Chondrocyte (in vitro differentiated cells): ENCODE data around the gene PCCA. TPM values are rescaled to one million over a fixed set of nuclear protein-coding genes. Genes with fewer than 3 reads are reported as not detected.
"Not testable (repeated sequence)": the region's sequence is repeated elsewhere in the genome, so short reads cannot be mapped to it uniquely, and the experiment has no call there.

Source experiments
- DNase-seq: peaks from one replicate; pipeline ENCODE4 v3.0.0; 2021; ENCODE audit warnings: mixed read lengths, low spot score
- H3K27ac Mint-ChIP-seq: one replicate; pipeline ENCODE4 v1.8.0; 2021; ENCODE audit warnings: mild to moderate bottlenecking, moderate library complexity, mixed read lengths; ENCODE audit not compliant: unreplicated experiment
- H3K27me3 Mint-ChIP-seq: 2 replicates; pipeline ENCODE4 v1.8.0; 2021; ENCODE audit warnings: low read depth, mixed read lengths
- H3K36me3 Mint-ChIP-seq: 2 replicates; pipeline ENCODE4 v1.8.0; 2021; ENCODE audit warnings: low read depth, mixed read lengths
- H3K4me1 Mint-ChIP-seq: 2 replicates; pipeline ENCODE4 v1.8.0; 2021; ENCODE audit warnings: low read depth, mild to moderate bottlenecking, mixed read lengths
- H3K4me3 Mint-ChIP-seq: one replicate; pipeline ENCODE4 v1.8.0; 2021; ENCODE audit warnings: mild to moderate bottlenecking, moderate library complexity, mixed read lengths; ENCODE audit not compliant: unreplicated experiment
- H3K9me3 Mint-ChIP-seq: 2 replicates; pipeline ENCODE4 v1.8.0; 2021; ENCODE audit warnings: low read depth, mixed read lengths
- total RNA-seq: library from RNA; stranded (reverse); gene quantifications from 3 replicates; pipeline ENCODE4 v1.2.1, GENCODE V29; 2021
- TF ChIP-seq, protein P1 (sequence below): fragments of 200-600 bp; sonication (generic); IDR thresholded peaks from 2 replicates; pipeline ENCODE4 v1.5.0; 2021; ENCODE audit warnings: antibody characterized with exemption, mild to moderate bottlenecking, moderate library complexity

Gene PCCA
- total RNA-seq, 1 donor from 2014 or later: 15.1 TPM

DNA sequence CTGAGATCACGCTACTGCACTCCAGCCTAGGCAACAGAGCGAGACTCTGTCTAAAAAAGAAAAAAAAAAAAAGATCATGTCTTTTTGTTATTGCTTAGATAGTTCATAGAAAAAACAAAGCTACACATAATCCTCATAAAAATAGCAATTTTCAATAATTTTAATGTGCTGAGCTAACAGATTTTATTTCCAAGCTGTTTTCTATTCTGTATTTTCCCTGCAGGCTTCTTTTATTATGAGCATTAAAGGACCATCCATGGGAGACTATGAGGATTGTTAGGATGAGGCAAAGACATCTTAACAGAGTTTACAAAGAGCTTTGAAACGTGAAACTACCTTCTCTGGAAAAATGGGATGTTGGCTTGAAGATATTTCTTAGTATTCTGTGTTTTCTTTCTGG, 71.6 kb downstream of the PCCA start:
- DNase-seq: no peak
- peaks cover 26% of the 10 kb centered on the region for H3K4me1 Mint-ChIP-seq
- H3K9me3 Mint-ChIP-seq: no peaks in the 10 kb centered on the region
- no peak overlapping the region for H3K27ac Mint-ChIP-seq
- peaks cover 9% of the 10 kb centered on the region for H3K36me3 Mint-ChIP-seq
- TF ChIP-seq, protein P1, sequence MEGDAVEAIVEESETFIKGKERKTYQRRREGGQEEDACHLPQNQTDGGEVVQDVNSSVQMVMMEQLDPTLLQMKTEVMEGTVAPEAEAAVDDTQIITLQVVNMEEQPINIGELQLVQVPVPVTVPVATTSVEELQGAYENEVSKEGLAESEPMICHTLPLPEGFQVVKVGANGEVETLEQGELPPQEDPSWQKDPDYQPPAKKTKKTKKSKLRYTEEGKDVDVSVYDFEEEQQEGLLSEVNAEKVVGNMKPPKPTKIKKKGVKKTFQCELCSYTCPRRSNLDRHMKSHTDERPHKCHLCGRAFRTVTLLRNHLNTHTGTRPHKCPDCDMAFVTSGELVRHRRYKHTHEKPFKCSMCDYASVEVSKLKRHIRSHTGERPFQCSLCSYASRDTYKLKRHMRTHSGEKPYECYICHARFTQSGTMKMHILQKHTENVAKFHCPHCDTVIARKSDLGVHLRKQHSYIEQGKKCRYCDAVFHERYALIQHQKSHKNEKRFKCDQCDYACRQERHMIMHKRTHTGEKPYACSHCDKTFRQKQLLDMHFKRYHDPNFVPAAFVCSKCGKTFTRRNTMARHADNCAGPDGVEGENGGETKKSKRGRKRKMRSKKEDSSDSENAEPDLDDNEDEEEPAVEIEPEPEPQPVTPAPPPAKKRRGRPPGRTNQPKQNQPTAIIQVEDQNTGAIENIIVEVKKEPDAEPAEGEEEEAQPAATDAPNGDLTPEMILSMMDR: no peak
- H3K4me3 Mint-ChIP-seq: no peak overlapping the region
- no peaks in the 10 kb centered on the region for H3K27me3 Mint-ChIP-seq

DNA sequence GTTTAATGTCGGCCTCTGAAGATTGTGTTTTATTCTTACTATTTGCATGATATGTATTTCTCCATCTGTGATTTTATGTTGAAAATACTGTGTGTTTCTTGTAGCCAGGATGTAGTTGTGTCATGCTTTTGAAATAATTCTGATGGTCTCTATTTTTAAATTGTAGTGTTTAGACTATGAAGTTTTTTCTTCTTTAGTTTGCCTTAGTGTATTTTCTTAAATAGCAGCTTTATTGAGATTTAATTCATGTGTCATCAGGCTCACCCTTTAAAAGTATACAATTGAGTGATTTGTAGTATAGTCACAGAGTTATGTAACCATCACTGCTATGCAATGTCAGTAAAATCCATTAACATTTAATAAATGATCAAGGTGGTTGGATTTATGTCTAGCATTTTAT, 74.5 kb downstream of the PCCA start:
- Mint-ChIP-seq H3K36me3 (peaks cover 3% of the 10 kb centered on the region), H3K27ac (no peak overlapping the region), H3K9me3 (no peaks in the 10 kb centered on the region), H3K4me3 (no peak overlapping the region), H3K27me3 (no peaks in the 10 kb centered on the region), H3K4me1 (peaks cover 17% of the 10 kb centered on the region)
- TF ChIP-seq, protein P1: no peak
- no peak for DNase-seq

DNA sequence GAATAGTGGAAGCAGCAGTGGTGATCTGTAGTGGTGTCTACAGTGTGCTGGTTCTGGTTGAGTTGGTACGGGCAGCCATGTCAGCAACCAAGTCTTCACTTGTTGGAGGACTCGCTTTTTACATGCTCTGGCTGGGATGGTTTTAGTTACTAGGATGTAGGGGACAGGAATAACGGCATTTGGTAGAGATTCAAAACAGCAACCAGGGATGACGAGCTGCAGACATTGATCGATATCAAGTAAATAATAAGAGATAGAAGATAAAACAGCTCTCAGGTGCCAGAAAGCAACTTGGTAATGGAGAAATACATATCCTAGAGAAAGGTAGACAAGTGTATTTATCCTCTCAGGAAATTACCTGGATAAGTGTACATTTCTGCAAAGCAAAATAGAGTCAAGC, 84.3 kb downstream of the PCCA start:
- H3K9me3 Mint-ChIP-seq: no peaks in the 10 kb centered on the region
- TF ChIP-seq, protein P1: no peak
- no peak overlapping the region for H3K4me3 Mint-ChIP-seq
- H3K27ac Mint-ChIP-seq: no peak overlapping the region
- no peak for DNase-seq
- no peaks in the 10 kb centered on the region for H3K27me3 Mint-ChIP-seq
- H3K36me3 Mint-ChIP-seq: no peaks in the 10 kb centered on the region
- H3K4me1 Mint-ChIP-seq: peaks cover 24% of the 10 kb centered on the region

DNA sequence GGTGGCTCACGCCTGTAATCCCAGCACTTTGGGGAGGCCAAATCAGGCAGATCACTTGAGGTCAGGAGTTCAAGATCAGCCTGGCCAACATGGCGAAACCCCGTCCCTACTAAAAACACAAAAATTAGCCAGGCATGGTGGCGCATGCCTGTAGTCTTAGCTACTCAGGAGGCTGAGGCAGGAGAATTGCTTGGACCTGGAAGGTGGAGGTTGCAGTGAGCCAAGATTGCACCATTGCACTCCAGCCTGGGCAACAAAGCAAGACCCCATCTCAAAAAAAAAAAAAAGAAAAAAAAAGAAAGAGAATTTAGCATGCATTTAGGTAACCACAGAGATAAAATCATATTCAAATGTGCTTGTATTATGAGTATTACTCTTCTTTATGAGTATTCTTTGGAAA, 85.6 kb downstream of the PCCA start:
- not testable (repeated sequence) for H3K4me3 Mint-ChIP-seq, H3K9me3 Mint-ChIP-seq, H3K27ac Mint-ChIP-seq, H3K36me3 Mint-ChIP-seq, H3K27me3 Mint-ChIP-seq, DNase-seq
- H3K4me1 Mint-ChIP-seq: peaks cover 26% of the 10 kb centered on the region

DNA sequence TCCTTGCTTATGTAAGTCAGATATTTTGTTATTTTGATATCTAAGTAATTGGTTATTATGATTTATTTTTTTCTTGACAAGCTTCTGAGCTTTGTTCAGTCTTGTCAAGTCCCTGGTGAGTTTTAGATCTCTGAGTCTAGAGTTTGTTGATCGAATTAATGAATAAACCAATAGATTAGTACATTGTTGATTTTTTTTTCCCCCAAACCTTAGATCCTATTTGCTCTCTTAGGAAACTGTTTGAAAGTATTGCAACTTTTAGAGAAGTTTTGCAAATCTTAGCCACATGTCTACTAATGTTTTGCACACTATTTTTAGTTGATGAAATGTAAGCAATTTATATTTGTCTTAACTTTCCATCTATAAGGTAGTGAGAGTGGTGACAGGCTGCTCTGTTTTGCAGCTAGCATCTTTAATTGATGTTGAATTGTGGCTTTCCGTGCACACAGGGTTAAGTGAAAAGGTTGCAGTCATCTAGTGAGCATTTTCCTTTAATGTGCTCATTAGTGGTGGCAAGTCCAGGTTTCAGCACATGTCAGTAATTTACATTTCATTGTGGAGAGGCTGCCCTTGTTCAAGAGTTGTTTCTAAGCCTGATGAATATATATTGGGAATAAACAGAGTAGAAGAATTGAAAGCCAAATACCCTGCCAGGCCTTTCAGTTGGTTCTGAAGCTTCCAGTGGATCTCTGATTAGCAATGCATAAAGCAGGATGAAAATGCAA, 86.3 kb downstream of the PCCA start:
- Mint-ChIP-seq H3K4me1 (peaks cover 26% of the 10 kb centered on the region), H3K9me3 (no peaks in the 10 kb centered on the region), H3K27ac (no peak overlapping the region), H3K36me3 (no peaks in the 10 kb centered on the region), H3K27me3 (no peaks in the 10 kb centered on the region), H3K4me3 (no peak overlapping the region)
- TF ChIP-seq, protein P1: no peak
- DNase-seq: no peak

DNA sequence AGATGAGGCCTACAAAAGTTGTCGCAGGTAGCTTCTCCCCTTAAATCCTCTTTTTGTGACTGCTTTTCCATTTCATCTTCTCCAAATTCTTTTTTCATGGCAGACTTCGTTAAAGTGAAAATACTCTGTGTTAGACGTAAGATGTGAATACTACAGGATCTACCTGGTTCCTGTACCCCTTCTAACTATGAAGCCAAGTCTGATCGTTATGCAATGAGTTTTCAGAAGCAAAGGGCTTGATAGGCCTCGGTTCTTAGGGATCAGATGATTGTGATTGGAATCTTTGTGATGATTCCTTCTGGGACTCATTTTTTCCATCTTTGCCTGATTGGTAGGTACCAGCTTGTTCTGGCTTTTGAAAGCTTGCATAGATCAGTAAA, 86.9 kb downstream of the PCCA start:
- TF ChIP-seq, protein P1: no peak
- Mint-ChIP-seq H3K4me1 (peaks cover 26% of the 10 kb centered on the region), H3K4me3 (no peak overlapping the region), H3K27me3 (no peaks in the 10 kb centered on the region), H3K36me3 (no peaks in the 10 kb centered on the region), H3K27ac (no peak overlapping the region), H3K9me3 (no peaks in the 10 kb centered on the region)
- DNase-seq: no peak
